Stimulated activated CD4-positive, alpha-beta T cell treated with anti-CD3 and anti-CD28 coated beads, TNF-alpha, amount 100 ng/mL, for 48 hours (primary cell): ENCODE measurements around the gene PFKFB1.
A peak's percentile ranks its signal among the peaks of the same experiment; 100 is the strongest.

Experiments
- DNase-seq, 3 donors: peaks; one replicate each; pipeline ENCODE4 v3.0.0-alpha.2; 2020; ENCODE audit warnings: low read depth in 3 of 3

The PFKFB1 gene

GRCh38 chrX:54994099-54994498, at the start of gene PFKFB1:
TSS of gene PFKFB1 (minus strand) at chrX:54994188. CDS start at chrX:54994007, 181 bp downstream.
- no peak for DNase-seq

GRCh38 chrX:55041514-55041913, 47.5 kb upstream of the PFKFB1 start:
- no peak for DNase-seq

GRCh38 chrX:55039471-55039870, 45.5 kb upstream of the PFKFB1 start:
- no peak for DNase-seq

- DNase-seq = no peak
Measured at GRCh38 chrX:55033429-55033828, 39.4 kb upstream of the PFKFB1 start.

- DNase-seq = no peak
Measured at GRCh38 chrX:55030271-55031205, 36.5 kb upstream of the PFKFB1 start, which contains the start of gene ALAS2. TSS of gene ALAS2 (minus strand) at chrX:55030977. CDS start at chrX:55026000, 4,977 bp downstream.

- no peak for DNase-seq
Measured at GRCh38 chrX:55029291-55029690, 35.3 kb upstream of the PFKFB1 start.

GRCh38 chrX:55028611-55029010, 34.6 kb upstream of the PFKFB1 start:
- DNase-seq = no peak

- DNase-seq = no peak
Measured at GRCh38 chrX:55028040-55028439, 34.1 kb upstream of the PFKFB1 start.

- no peak for DNase-seq
Measured at GRCh38 chrX:55026840-55027239, 32.9 kb upstream of the PFKFB1 start.

GRCh38 chrX:55026143-55026542, 32.2 kb upstream of the PFKFB1 start:
- DNase-seq = no peak

GRCh38 chrX:55014897-55015299, 20.9 kb upstream of the PFKFB1 start:
- DNase-seq = no peak

- no peak for DNase-seq
Measured at GRCh38 chrX:55011294-55011693, 17.3 kb upstream of the PFKFB1 start.

GRCh38 chrX:55008571-55009358, 14.8 kb upstream of the PFKFB1 start:
- no peak for DNase-seq

- DNase-seq = no peak
Measured at GRCh38 chrX:55007656-55008055, 13.7 kb upstream of the PFKFB1 start.

- no peak for DNase-seq
Measured at GRCh38 chrX:55006827-55007621, 13.0 kb upstream of the PFKFB1 start.

- DNase-seq = no peak
Measured at GRCh38 chrX:55005256-55005655, 11.3 kb upstream of the PFKFB1 start.

GRCh38 chrX:55004231-55004630, 10.2 kb upstream of the PFKFB1 start:
- no peak for DNase-seq

- peak; percentile 68 to 80 (median 70) for DNase-seq
Measured at GRCh38 chrX:54999717-55000598, 6.0 kb upstream of the PFKFB1 start, which contains the start of gene APEX2. TSS of gene APEX2 (plus strand) at chrX:55000363. CDS start at chrX:55000423, 60 bp downstream.

GRCh38 chrX:54995621-54996020, 1.6 kb upstream of the PFKFB1 start:
- DNase-seq = no peak

GRCh38 chrX:54994668-54995351, 822 bp upstream of the PFKFB1 start:
- DNase-seq = no peak
